Caco-2 (cell line): ENCODE measurements around the gene FZD8. TPM values are rescaled to one million over a fixed set of nuclear protein-coding genes. Genes with fewer than 3 reads are reported as not detected.

ENCODE experiments used
- BruUV-seq: library from RNA; stranded (reverse); fragments of 400-500 nt; replicated peaks from 2 replicates; lab custom pipeline; 2021; lab: Mats Ljungman, UMichigan
- CTCF ChIA-PET: fragments of 300-600 bp; sonication (Branson Sonifier 250); formaldehyde crosslinking; loops from one replicate; lab custom pipeline; 2022; ENCODE audit warnings: antibody characterized with exemption; lab: Charles Lee
- POLR2A ChIA-PET: fragments of 300-600 bp; sonication (Branson Sonifier 250); formaldehyde crosslinking; loops from one replicate; lab custom pipeline; 2022; ENCODE audit warnings: antibody characterized with exemption; lab: Charles Lee
- DNase-seq, 2 experiments: peaks; one replicate each; pipeline versions ENCODE4 v3.0.0 to v3.0.0-alpha.2; 2020 to 2022
- H3K27me3 ChIP-seq: replicated peaks from 2 replicates; pipeline ENCODE4 v1.6.0; 2011; ENCODE audit warnings: low read length; ENCODE audit not compliant: control insufficient read depth, insufficient read depth
- H3K36me3 ChIP-seq: 2 replicates; pipeline ENCODE4 v1.5.1; 2011; ENCODE audit warnings: low read length; ENCODE audit not compliant: control insufficient read depth, insufficient read depth
- H3K4me1 ChIP-seq: fragments of 250-450 bp; sonication (Bioruptor Pico); 2 replicates; pipeline ENCODE4 v1.5.1; 2020; ENCODE audit warnings: mild to moderate bottlenecking
- H3K4me3 ChIP-seq: 2 replicates; pipeline ENCODE4 v1.5.1; 2011; ENCODE audit warnings: low read depth, mild to moderate bottlenecking, control low read depth, low read length
- H3K9me3 ChIP-seq: fragments of 250-450 bp; sonication (Bioruptor Pico); 2 replicates; pipeline ENCODE4 v1.5.1; 2020; ENCODE audit warnings: mild to moderate bottlenecking, moderate library complexity
- H3K27ac Mint-ChIP-seq: one replicate; pipeline ENCODE4 v1.8.0; 2022; ENCODE audit warnings: mixed read lengths; ENCODE audit not compliant: unreplicated experiment
- H3K27me3 Mint-ChIP-seq: one replicate; pipeline ENCODE4 v1.8.0; 2022; ENCODE audit warnings: mixed read lengths; ENCODE audit not compliant: insufficient read depth, unreplicated experiment
- H3K36me3 Mint-ChIP-seq: one replicate; pipeline ENCODE4 v1.8.0; 2022; ENCODE audit warnings: mild to moderate bottlenecking, mixed read lengths; ENCODE audit not compliant: insufficient read depth, unreplicated experiment
- H3K4me1 Mint-ChIP-seq: one replicate; pipeline ENCODE4 v1.8.0; 2022; ENCODE audit warnings: low read depth, mixed read lengths; ENCODE audit not compliant: unreplicated experiment
- H3K4me3 Mint-ChIP-seq: one replicate; pipeline ENCODE4 v1.8.0; 2022; ENCODE audit warnings: mild to moderate bottlenecking, moderate library complexity, mixed read lengths; ENCODE audit not compliant: unreplicated experiment
- H3K9me3 Mint-ChIP-seq: one replicate; pipeline ENCODE4 v1.8.0; 2022; ENCODE audit warnings: mixed read lengths; ENCODE audit not compliant: unreplicated experiment
- CTCF ChIP-seq, 2 experiments: fragments of 200-600 bp in 1 of 2; IDR thresholded peaks; 1 replicate in 1 of 2; 2 replicates in 1 of 2; pipeline versions ENCODE4 v1.5.1 to v1.8.0; 2011 to 2022; ENCODE audit warnings: antibody characterized with exemption in 1 of 2, control low read depth in 1 of 2, inconsistent platforms in 1 of 2, low read depth in 1 of 2, low read length in 1 of 2, mild to moderate bottlenecking in 1 of 2, moderate library complexity in 1 of 2; ENCODE audit not compliant: insufficient read depth in 1 of 2, severe bottlenecking in 1 of 2, unreplicated experiment in 1 of 2
- intact Hi-C: fragments of 100-400 bp; cut with micrococcal nuclease; formaldehyde crosslinking; loops from one replicate; pipeline ENCODE4 v1.10.0; 2022; ENCODE audit not compliant: unreplicated experiment
- total RNA-seq: library from RNA; stranded (reverse); gene quantifications from 2 replicates; pipeline ENCODE4 v1.2.3, GENCODE V29; 2022

Gene FZD8
- total RNA-seq, 1 experiment from 2014 or later, result 3.4 TPM

- no TSS peak for BruUV-seq
- peaks cover 11% of the 10 kb centered on the region for H3K36me3 Mint-ChIP-seq
- Histone ChIP-seq H3K4me1 (peaks cover 3% of the 10 kb centered on the region; the same call in 1 of the 2 replicates), H3K36me3 (no peaks in the 10 kb centered on the region), H3K27me3 (peaks cover 4% of the 10 kb centered on the region), H3K4me3 (peak overlapping the region; percentile 76), H3K9me3 (no peaks in the 10 kb centered on the region)
- peaks cover 17% of the 10 kb centered on the region for H3K27me3 Mint-ChIP-seq
- H3K9me3 Mint-ChIP-seq, result no peaks in the 10 kb centered on the region
- no peak overlapping the region for H3K27ac Mint-ChIP-seq
- ChIA-PET POLR2A (no interaction called here), CTCF (no interaction called here)
- TF ChIP-seq CTCF (IDR thresholded peaks at IDR 0.05; ENCODE audit: insufficient read depth in 1 of 2, low read depth in 1 of 2, low read length in 1 of 2, severe bottlenecking in 1 of 2, unreplicated experiment in 1 of 2), result no peak
- no peaks in the 10 kb centered on the region for H3K4me1 Mint-ChIP-seq
- DNase-seq, result no peak
- intact Hi-C loops, result loop anchor here (1.0 kb wide), 2 partner anchors 43 to 123 kb away; no protein-coding TSS in a partner anchor
- H3K4me3 Mint-ChIP-seq, result peak overlapping the region; percentile 89
Observed at GRCh38 chr10:35642793-35643114, 658 bp upstream of the FZD8 start.

GRCh38 chr10:35641676-35642034, 441 bp downstream of the FZD8 start:
- H3K4me1 Mint-ChIP-seq, result no peaks in the 10 kb centered on the region
- DNase-seq, result no peak
- no peak overlapping the region for H3K27ac Mint-ChIP-seq
- H3K4me3 ChIP-seq, result peak overlapping the region; percentile 76
- H3K27me3 ChIP-seq, result peaks cover 4% of the 10 kb centered on the region
- peak overlapping the region; percentile 89 for H3K4me3 Mint-ChIP-seq
- H3K9me3 ChIP-seq, result no peaks in the 10 kb centered on the region
- H3K36me3 Mint-ChIP-seq, result peaks cover 11% of the 10 kb centered on the region
- BruUV-seq, result no TSS peak
- H3K36me3 ChIP-seq, result no peaks in the 10 kb centered on the region
- ChIA-PET CTCF (no interaction called here), POLR2A (no interaction called here)
- H3K27me3 Mint-ChIP-seq, result peaks cover 17% of the 10 kb centered on the region
- TF ChIP-seq CTCF (IDR thresholded peaks at IDR 0.05; ENCODE audit: insufficient read depth in 1 of 2, low read depth in 1 of 2, low read length in 1 of 2, severe bottlenecking in 1 of 2, unreplicated experiment in 1 of 2), result no peak
- H3K9me3 Mint-ChIP-seq, result no peaks in the 10 kb centered on the region
- peaks cover 3% of the 10 kb centered on the region; the same call in 1 of the 2 replicates for H3K4me1 ChIP-seq
- intact Hi-C loops, result loop anchor here (1.0 kb wide), 3 partner anchors 44 to 140 kb away; no protein-coding TSS in a partner anchor

- no peak for TF ChIP-seq CTCF (IDR thresholded peaks at IDR 0.05; ENCODE audit: insufficient read depth in 1 of 2, low read depth in 1 of 2, low read length in 1 of 2, severe bottlenecking in 1 of 2, unreplicated experiment in 1 of 2)
- H3K27ac Mint-ChIP-seq, result no peak overlapping the region
- DNase-seq, result peak; percentile 84 to 86
- H3K36me3 Mint-ChIP-seq, result peaks cover 11% of the 10 kb centered on the region
- no peaks in the 10 kb centered on the region for H3K9me3 Mint-ChIP-seq
- Histone ChIP-seq H3K36me3 (no peaks in the 10 kb centered on the region), H3K4me1 (peaks cover 3% of the 10 kb centered on the region; the same call in 1 of the 2 replicates), H3K27me3 (peaks cover 4% of the 10 kb centered on the region), H3K4me3 (peak overlapping the region; percentile 76), H3K9me3 (no peaks in the 10 kb centered on the region)
- intact Hi-C loops, result loop anchor here (1.0 kb wide), 1 partner anchor 140 kb away; no protein-coding TSS in a partner anchor
- TSS peak; percentile 31 for BruUV-seq
- CTCF ChIA-PET, result interaction anchor here (0.6 to 1.5 kb wide), 3 partner anchors 44 to 1138 kb away, joined by 3 to 5 read pairs (median 3); no protein-coding TSS in a partner anchor
- peaks cover 17% of the 10 kb centered on the region for H3K27me3 Mint-ChIP-seq
- H3K4me1 Mint-ChIP-seq, result no peaks in the 10 kb centered on the region
- peak overlapping the region; percentile 89 for H3K4me3 Mint-ChIP-seq
- POLR2A ChIA-PET, result interaction anchor here (0.7 kb wide), 1 partner anchor 130 kb away, joined by 4 read pairs; no protein-coding TSS in a partner anchor
Observed at GRCh38 chr10:35640951-35641675, 983 bp downstream of the FZD8 start.
